HUDEP-2 (cell line): ENCODE results near the gene MEG3.
"Not testable (repeated sequence)": the region's sequence is repeated elsewhere in the genome, so short reads cannot be mapped to it uniquely, and the experiment has no call there.

ENCODE experiments used
- DNase-seq, 76 experiments: peaks; one replicate each; lab custom pipeline; 2025; ENCODE audit not compliant: unreplicated experiment in 76 of 76; lab: John Stamatoyannopoulos, UW

MEG3 gene

DNA sequence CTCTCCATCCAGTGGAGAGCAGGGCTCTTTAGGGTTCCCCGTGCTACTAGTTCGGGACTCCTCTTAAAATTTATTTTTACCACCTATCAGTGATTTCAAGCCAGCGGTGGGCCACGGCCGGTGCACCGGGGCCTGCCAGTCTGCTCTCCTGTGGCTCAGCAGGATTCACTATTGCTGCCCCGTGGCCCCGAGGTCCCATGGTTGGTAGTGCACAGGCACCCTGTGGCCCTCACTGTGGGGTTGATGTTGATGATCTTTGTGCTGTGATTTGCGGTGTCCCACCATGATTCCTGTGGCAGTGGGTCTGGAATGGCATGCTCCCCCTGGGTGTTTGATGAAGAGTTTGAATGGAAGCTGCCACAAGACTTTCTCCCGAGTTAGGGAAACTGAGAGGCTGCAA, 12.6 kb upstream of the MEG3 start:
- no peak for DNase-seq

DNA sequence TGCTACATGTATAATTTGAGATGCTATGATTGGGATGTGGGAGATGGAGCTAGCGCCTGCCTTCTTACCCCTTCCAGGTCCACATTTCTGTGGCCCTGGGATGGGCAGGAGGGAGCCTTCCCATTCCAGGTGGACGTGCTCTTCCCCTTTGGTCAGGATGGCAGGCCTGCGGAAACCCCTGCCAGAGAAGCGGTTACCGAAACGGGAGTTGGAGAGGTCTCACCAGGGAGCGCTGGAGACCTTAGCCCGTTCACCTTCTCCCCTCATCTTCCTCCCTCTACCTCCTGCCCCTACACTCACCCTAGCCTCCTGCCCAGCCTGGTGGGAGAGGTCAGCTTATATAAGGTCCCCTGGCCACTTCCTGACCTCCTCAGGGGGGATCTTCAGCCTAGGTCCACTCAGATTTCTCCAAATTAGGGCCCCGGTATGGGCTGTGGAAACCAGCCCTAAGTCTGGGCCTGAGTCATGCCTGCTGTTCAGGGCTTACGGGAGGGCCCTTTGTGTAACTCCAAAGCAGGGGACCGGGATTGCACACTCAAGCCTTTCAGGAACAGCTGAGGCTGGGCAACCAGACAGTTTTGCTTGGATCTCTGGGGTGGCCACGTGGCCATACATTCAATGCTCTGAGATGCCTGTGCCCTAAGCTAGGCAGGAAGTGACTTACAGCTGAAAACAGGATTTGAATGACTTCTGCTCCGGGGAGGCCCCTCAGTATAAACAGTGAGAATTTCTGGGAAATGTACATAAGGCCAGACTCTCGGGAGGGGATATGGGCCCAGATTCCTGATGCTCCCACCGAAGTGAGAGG, 10.2 kb upstream of the MEG3 start:
- DNase-seq = no peak

DNA sequence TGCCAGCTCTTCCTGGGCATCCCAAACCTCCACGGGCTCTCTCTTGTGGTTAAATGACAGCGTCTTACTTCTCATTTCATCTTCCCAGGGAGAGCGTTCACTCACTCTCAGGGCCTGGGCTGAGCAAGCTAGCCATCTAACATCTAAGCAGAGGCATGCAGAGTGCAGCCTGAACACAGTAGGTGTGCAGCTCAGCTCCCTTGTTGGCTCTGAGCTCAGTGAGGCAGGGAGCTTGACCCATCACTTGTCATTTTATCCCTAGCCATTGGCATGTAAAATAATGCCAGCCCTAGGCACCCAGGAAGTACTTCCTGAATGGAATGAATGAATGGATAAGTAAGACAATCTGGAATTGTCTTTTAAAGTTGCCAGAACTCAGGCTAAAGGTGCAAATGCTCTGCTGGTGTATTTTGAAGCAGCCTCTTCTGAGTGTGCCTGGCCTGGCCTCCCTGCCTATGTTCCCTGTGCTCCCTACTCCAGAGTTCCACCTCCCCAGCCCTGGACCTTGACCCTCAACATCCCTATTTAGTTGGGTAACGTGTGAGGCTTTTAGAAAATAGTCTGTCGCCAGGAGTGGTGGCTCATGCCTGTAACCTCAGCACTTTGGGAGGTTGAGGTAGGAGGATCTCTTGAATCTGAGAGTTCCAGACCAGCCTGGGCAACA, 9.5 kb upstream of the MEG3 start:
- DNase-seq = no peak

DNA sequence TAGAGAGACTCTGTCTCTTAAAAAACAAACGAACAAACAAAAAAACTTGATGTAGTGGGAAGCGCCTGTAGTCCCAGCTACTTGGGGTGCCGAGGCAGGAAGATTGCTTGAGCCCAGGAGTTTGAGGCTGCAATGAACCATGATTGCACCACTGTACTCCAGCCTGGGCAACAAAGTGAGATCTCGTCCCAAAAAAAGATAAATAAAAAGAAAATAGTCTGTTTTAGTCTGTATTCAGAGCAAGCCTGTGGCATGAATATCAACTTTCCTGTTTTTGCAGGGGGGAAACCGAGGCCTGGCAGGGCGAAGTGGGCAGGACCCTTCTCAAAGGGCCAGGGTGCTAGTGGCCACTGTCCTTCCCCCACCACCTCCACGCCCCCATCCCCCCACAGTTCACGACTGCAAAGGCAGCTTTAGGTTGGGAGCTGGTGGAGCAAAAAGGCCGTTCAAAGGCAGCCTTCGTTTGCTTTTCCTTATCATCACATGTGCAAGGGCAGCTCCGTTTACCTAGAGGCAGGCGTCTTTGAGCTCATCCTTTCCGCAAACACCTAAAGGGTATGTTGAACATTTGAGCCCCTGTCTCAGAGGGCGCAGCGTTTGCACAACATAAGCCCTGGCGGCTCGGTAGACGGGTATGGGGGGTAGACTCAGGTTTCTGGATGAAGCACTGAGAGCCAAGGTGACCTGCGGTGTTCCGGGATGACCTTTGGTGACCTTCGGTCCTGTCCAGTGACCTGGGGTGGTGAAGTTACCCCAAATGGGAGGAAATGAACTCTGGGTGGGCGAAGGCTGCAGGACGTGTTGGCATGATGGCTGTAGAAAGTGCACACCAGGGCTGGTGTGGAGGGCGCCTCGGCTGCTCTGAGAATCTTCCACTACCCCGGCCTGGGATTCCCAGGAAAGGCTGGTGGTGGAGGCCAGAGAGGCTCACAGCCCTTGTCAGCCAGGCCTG, 8.7 kb upstream of the MEG3 start:
- no peak for DNase-seq

DNA sequence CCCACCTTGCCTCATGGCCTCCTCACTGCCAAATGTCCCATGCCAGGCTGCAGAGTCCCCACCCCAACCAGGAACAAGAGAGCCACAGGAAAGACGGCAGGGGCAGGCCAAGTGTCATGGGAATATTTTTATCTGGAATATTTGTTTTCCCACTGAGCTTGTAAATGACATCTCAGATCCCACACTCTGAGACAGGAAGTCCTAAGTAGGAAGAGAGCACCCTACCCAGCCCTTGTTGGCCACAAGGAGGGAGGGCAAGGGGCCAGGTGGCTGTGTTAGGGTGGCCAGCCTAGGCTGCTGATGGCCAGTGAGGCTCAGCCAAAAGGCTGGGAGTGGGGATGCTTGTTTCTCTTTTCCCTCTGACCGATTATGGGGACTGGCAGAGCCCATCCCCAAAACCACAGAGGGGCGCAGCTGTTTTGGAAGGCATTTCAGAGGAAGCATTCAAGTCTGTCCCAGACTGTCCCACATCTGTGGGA, 7.7 kb upstream of the MEG3 start:
- no peak for DNase-seq

DNA sequence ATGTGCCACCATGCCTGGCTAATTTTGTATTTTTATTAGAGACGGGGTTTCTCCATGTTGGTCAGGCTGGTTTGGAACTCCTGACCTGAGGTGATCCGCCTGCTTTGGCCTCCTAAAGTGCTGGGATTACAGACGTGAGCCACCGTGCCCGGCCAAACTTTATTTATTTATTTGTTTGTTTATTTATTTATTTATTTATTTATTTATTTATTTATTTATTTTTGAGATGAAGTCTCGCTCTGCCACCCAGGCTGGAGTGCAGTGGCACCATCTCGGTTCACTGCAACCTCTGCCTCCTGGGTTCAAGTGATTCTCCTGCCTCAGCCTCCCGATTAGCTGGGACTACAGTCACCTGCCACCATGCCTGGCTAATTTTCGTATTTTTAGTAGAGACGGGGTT, 7.0 kb upstream of the MEG3 start:
- not testable (repeated sequence) for DNase-seq

DNA sequence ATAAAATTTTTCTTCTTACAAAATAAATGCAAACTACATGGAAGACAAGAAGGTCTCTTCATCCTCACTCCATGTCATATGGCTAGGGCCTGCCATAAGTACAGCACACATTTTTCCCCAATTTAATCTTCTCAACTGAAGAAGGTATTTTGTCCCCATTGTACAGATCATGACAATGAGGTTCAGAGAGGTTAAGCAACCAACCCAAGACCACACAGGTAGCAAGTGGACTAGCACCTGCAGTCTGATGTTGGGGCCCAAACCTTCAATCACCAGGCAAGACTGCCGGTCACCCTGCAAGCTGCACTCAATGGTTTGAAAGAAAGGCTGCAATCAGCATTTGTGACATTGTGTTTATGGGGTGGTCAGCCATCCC, 6.5 kb upstream of the MEG3 start:
- DNase-seq = no peak

DNA sequence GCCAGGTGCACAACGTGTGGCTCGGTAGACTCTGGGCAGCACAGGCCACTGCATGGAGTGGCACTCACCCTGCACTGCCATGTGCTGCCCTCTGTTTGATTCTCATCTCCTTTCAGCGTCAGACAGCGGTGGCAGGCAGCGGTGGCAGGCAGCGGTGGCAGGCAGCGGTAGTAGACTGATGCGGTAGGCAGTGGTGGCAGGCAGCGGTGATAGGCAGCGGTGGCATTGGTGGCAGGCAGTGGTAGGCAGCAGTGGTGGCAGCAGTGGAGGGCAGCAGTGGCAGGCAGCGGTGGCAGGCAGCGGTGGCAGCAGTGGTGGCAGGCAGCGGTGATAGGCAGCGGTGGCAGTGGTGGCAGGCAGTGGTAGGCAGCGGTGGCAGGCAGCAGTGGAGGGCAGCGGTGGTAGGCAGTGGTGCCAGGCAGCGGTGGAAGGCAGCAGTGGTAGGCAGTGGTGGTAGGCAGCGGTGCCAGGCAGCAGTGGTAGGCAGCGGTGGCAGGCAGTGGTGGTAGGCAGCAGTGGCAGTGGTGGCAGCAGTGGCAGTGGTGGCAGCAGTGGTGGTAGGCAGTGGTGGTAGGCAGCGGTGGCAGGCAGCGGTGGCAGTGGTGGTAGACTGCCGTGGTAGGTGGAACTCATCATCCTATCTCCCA, 6.0 kb upstream of the MEG3 start:
- DNase-seq = no peak

DNA sequence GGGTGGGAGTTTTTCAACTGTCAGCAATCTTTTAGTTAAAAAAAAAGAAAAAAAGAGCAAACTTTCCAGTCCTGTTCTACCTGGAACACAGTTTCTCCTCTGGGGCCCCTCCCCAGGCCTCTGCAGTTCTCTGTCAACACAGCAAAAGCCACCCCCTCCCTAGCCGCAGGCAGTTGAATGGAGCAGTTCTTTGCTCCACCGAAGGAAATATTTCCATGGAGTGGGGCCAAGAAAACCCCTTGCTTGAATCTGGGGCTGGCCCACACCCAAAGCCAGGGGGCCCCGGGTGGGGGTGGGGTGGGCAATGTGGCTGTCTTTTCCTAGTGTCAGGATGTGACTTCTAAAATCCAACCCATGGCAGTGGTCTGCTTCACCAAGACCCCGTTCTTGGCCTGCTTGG, 5.0 kb upstream of the MEG3 start:
- no peak for DNase-seq

DNA sequence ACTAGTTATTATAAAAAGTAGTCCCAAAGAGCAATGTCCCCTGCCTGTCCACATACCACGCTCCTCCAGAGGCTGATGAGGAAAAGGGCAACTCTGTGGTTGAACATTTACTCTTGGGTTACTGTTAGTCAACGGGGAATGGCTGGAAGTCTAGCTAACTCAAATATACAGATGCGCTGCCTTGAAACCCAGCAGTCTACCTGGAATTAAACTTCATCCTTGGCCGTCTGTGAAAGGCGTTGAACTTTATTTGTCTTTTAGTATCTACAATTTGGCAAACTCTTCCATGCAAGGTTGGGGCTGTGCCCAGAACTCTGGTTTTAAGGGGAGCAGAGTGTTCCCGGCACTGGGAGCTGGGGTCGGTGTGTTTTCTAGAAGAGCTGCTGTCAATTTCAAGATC, 3.9 kb upstream of the MEG3 start:
- no peak for DNase-seq

DNA sequence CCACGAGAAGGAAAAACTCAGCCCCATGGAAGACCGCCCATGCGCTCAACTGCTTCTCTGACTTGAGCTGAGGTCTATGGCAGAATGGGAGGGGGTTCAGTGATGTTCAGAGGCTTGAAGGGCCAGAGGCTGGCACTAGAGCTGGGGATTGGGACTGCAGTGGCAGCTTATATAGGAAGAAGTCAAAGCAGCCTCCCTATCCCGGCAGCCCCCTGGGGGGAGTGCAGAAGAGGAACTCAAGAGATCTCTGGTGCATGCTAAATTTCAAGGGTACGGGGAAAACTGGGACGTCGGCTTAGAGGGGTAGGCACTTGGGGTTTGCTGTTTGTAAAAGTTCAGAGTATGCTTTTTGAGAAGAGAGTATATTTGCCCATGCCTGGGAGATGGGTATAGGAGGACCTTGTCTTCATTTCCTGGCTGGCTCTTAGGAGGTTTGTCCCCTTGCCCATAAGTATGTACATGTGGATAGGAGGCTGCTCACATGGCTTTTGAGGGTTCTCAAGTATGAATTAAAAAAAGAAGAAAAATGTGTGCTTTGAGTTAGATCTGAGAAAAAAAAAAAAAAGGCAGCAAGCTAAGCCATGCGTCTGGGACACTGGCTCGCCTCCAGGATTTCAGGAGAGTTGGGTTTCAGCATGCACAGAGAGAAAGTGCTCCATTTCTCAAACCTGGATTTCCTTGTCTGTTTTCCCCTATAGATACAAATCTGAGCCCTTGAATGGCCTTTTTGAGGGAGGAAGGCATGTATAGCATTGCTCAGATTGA, 3.2 kb upstream of the MEG3 start:
- no peak for DNase-seq

DNA sequence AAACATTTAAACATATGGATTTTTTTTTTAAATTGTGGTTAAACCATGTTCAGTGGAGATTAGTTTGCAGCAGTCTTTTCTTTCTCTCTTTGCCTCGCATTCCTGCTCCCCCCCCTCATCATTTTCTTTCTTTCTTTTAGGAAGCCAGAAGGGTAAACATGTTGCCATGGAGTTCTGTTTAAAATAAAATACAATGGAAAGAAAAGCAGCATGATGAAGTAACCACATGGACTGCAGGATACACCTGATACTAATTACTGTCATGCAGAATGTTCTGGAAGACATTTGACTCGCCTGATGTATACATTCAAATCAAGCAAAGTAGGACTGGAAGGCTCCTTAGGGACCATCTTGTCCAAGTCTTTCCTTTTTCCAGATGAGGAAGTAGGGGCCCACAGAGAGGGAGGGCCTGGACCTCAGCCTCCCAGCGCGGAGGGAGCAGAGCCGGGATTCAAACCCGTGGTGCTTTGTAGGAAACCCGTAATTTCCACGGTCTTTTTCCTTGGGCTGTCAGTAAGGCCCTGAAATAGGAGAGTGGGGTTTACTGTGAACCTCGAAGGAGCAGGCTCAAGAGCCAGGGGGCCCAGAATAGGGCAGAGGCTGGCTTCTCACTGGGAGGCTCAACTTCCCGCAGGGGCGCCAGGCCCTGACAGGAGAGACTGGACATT, 2.4 kb upstream of the MEG3 start:
- DNase-seq = no peak

DNA sequence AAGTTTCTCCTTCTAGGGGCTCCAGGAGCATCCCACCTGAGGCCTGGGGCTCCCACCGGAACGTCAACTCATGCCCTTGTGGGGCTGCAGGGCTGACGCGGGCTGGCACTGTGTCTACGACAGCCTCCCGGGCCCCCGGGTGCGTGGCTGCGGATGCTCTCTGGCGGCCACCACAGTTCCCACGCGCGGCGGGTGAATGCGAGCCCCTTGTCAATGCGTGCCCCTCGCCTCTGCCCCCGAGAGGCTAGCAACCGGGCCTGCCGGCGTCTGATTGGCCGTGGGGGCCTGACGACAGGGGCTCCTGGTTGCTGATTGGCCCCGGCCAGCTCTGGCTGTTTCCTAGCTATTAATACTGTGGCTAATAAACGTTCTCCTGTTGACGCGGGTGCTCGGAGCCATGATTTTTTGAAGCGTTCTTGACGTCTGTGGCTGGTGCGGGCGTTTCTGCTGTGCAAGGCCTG, 1.8 kb upstream of the MEG3 start:
- DNase-seq = no peak

DNA sequence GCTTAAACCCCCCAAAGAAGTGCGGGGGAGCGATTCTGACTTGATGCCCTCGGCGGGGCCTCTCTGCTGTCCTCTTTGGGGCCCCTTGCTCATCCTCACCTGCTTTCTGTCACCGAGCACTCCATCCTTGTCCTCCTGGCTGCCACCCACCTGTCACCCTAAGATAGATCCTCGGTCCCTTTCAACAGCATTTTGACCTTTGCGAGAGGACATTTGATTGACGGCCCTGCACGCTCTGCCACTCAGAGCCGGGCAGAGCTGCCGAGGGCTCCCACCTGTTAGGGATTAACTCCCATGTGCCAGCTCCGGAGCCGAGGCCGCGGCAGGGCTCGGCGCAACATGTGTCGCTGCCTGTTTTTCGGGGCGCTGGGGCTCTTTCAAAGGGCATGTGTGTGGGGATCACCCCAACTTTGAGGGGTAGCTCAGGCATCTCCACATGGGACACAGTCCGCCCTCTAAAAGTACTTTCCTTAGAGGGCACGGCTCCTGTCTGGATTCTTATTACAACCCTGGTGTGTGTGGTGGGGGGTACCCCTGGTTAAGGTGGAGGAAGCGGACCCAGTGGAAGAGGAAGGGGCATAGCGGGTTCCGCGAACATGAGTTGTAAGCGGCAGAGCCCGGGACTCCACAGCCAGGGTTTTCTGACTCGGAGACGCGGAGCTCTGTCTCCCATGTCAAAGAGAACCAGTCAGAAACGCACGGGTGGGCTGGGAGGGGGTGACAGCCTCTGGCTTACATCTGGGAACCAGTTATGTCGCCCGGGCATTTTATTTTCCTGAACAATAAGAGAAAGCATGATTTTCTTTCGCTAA, 811 bp upstream of the MEG3 start:
- no peak for DNase-seq

DNA sequence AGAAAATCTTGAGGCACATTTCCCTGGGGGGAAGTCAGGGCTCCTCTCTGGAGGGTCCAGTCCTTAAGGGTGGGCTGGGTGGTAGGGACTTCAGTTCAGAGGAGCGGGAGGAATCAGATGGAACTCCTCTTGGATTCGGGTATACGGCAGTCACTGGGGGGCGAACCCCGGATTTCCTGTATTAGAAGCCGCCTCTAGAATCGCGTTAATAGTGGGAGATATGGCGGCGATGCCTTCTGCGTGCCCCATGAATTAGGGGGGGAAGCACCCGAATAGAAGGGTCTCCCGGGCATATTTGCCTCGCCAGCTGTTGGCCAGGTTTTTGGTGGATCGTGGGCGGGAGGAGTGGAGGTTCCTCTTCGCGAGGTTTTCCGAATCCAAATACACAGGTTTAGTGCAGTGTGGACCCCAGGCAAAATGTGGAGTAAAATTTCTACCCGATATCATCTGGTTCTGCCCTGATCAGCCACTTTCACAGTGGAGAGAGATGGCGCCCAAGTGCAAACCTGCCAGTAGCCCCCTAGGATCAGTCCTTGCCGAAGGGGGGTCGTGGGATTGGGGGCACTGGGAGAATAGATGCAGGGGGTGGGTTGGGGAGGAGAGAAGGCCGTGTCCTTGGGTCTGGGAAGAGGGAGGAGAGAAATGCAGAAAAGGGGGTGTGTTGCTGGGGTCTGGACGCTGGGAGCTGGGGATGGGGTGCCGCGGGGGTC, 628 bp downstream of the MEG3 start:
- no peak for DNase-seq

DNA sequence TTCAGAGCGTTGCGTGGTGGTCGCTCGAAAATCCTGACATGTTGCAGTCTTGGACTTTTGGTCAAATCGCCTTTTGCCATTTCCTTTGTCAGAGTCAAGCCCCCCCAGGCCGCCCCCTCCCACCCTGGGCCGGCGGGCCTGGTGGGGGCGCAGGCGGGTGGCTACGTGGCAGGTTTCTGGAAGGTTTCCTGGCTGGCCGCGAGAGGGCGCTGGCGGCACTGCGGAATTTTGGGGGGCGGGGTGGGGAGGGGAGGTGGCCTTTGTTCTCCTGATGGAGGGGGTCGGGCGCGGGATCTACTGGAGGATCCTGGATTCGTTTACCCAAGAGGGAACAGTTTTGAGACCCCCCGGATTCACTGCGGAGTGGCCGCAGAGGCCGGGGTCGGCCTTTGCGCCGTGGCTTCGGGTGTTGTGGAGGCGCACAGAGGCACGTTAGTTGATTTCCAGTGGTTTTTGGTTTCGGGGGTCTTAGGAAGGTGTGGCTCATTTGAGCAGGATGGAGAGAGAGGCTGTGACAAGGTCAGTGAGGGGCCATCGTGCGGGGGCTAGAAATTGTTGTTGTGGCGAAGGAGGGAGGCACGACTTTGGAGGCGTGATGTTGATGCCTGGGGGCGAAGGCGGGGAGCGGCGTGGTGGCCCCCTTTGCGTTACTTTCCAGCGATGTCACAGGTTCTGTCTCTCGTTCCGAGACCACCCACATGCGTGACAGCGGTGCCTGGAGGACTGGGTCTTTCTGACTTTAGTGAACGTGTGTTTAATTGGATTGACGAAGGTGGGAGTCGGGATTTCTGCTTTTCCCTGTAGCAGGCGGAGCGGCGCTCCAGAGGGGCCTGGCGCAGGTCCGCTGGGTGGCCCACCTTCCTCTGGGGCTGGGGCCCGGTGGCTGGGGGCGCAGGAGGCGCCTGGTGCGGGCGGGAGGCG, 1.4 kb downstream of the MEG3 start:
- no peak for DNase-seq
